ENCODE results near the gene TMEM154.

Gene TMEM154

GRCh38 chr4:152715076-152715475 is 35.3 kb upstream of the TMEM154 start:
- TF ChIP-seq EP300 (IDR thresholded peaks at IDR 0.05; ENCODE audit: borderline replicate concordance) (no peak), TCF12 (IDR thresholded peaks at IDR 0.05; ENCODE audit: low read depth) (no peak), CREB1 (IDR thresholded peaks at IDR 0.05; ENCODE audit: low read depth) (no peak), CEBPB (IDR thresholded peaks at IDR 0.05) (no peak), RAD21 (IDR thresholded peaks at IDR 0.05; ENCODE audit: low read depth) (no peak), TEAD4 (IDR thresholded peaks at IDR 0.05) (no peak)

GRCh38 chr4:152713951-152714705 is 34.3 kb upstream of the TMEM154 start:
- TF ChIP-seq CREB1 (IDR thresholded peaks at IDR 0.05; ENCODE audit: low read depth): no peak
- no peak for TF ChIP-seq EP300 (IDR thresholded peaks at IDR 0.05; ENCODE audit: borderline replicate concordance)
- no peak for TF ChIP-seq TAF1 (IDR thresholded peaks at IDR 0.05; ENCODE audit: low read depth)
- no peak for TF ChIP-seq NFIC (IDR thresholded peaks at IDR 0.05)
- TF ChIP-seq RAD21 (IDR thresholded peaks at IDR 0.05; ENCODE audit: low read depth): no peak
- TF ChIP-seq EGR1 (IDR thresholded peaks at IDR 0.05): no peak
- TF ChIP-seq MAX (IDR thresholded peaks at IDR 0.05): no peak
- no peak for TF ChIP-seq REST (IDR thresholded peaks at IDR 0.05; ENCODE audit: low read depth)
- TF ChIP-seq FOXM1 (IDR thresholded peaks at IDR 0.05; ENCODE audit: borderline replicate concordance, low read depth): no peak
- TF ChIP-seq TEAD4 (IDR thresholded peaks at IDR 0.05): no peak
- TF ChIP-seq USF1 (IDR thresholded peaks at IDR 0.05): no peak

GRCh38 chr4:152709675-152710438 is 30.1 kb upstream of the TMEM154 start:
- TF ChIP-seq FOXM1 (IDR thresholded peaks at IDR 0.05; ENCODE audit: borderline replicate concordance, low read depth) (no peak), REST (IDR thresholded peaks at IDR 0.05; ENCODE audit: low read depth) (no peak), CREB1 (IDR thresholded peaks at IDR 0.05; ENCODE audit: low read depth) (no peak), EP300 (IDR thresholded peaks at IDR 0.05; ENCODE audit: borderline replicate concordance) (no peak), NFIC (IDR thresholded peaks at IDR 0.05) (peak; percentile 46; the same call in 1 of the 2 replicates), TEAD4 (IDR thresholded peaks at IDR 0.05) (no peak), TCF12 (IDR thresholded peaks at IDR 0.05; ENCODE audit: low read depth) (0 out of 2 replicates have a peak, but pooled peaks have one; percentile 26), CEBPB (IDR thresholded peaks at IDR 0.05) (peak; percentile 59; the same call in 1 of the 2 replicates), EGR1 (IDR thresholded peaks at IDR 0.05) (no peak), ZBTB7A (IDR thresholded peaks at IDR 0.05; ENCODE audit: low read depth) (no peak)

- TF ChIP-seq TAF1 (IDR thresholded peaks at IDR 0.05; ENCODE audit: low read depth): no peak
- no peak for TF ChIP-seq RAD21 (IDR thresholded peaks at IDR 0.05; ENCODE audit: low read depth)
- TF ChIP-seq MAX (IDR thresholded peaks at IDR 0.05): no peak
- no peak for TF ChIP-seq CEBPB (IDR thresholded peaks at IDR 0.05)
- no peak for TF ChIP-seq TEAD4 (IDR thresholded peaks at IDR 0.05)
- TF ChIP-seq REST (IDR thresholded peaks at IDR 0.05; ENCODE audit: low read depth): no peak
- TF ChIP-seq FOXM1 (IDR thresholded peaks at IDR 0.05; ENCODE audit: borderline replicate concordance, low read depth): no peak
- no peak for TF ChIP-seq USF1 (IDR thresholded peaks at IDR 0.05)
- no peak for TF ChIP-seq EGR1 (IDR thresholded peaks at IDR 0.05)
- TF ChIP-seq EP300 (IDR thresholded peaks at IDR 0.05; ENCODE audit: borderline replicate concordance): no peak
- TF ChIP-seq CREB1 (IDR thresholded peaks at IDR 0.05; ENCODE audit: low read depth): no peak
- no peak for TF ChIP-seq TCF12 (IDR thresholded peaks at IDR 0.05; ENCODE audit: low read depth)
- TF ChIP-seq YY1 (IDR thresholded peaks at IDR 0.05; ENCODE audit: low read depth): no peak
- TF ChIP-seq ZBTB7A (IDR thresholded peaks at IDR 0.05; ENCODE audit: low read depth): no peak
- TF ChIP-seq NFIC (IDR thresholded peaks at IDR 0.05): no peak
Observed at GRCh38 chr4:152708796-152709195, 29.0 kb upstream of the TMEM154 start.

Measured in Ishikawa (cell line).